AG20443 (cell line): ENCODE results near the gene APBB3.

ENCODE experiments used
- DNase-seq: peaks from one replicate; pipeline ENCODE4 v3.0.0; 2012; ENCODE audit warnings: low spot score, mixed read lengths

APBB3 gene

GRCh38 chr5:140575309-140575708 is 10.9 kb upstream of the APBB3 start:
- peak; percentile 67 for DNase-seq

- DNase-seq: no peak
Observed at GRCh38 chr5:140574165-140574564, 9.8 kb upstream of the APBB3 start.

- no peak for DNase-seq
Observed at GRCh38 chr5:140573683-140574082, 9.3 kb upstream of the APBB3 start.

- DNase-seq: peak; percentile 45
Observed at GRCh38 chr5:140571105-140571504, 6.7 kb upstream of the APBB3 start.

GRCh38 chr5:140570488-140570887 is 6.1 kb upstream of the APBB3 start:
- no peak for DNase-seq

GRCh38 chr5:140570058-140570457 is 5.7 kb upstream of the APBB3 start:
- no peak for DNase-seq

- no peak for DNase-seq
Observed at GRCh38 chr5:140569197-140569596, 4.8 kb upstream of the APBB3 start.

- no peak for DNase-seq
Observed at GRCh38 chr5:140568443-140569063, 4.2 kb upstream of the APBB3 start.

GRCh38 chr5:140567871-140568270 is 3.5 kb upstream of the APBB3 start:
- DNase-seq: no peak

GRCh38 chr5:140567136-140567818 is 2.9 kb upstream of the APBB3 start:
- DNase-seq: no peak

GRCh38 chr5:140566665-140567064 is 2.3 kb upstream of the APBB3 start:
- no peak for DNase-seq

GRCh38 chr5:140565780-140566095 is 1.3 kb upstream of the APBB3 start:
- no peak for DNase-seq

- no peak for DNase-seq
Observed at GRCh38 chr5:140565024-140565779, 804 bp upstream of the APBB3 start.

GRCh38 chr5:140563596-140563995 is 802 bp downstream of the APBB3 start:
- DNase-seq: no peak

- no peak for DNase-seq
Observed at GRCh38 chr5:140561753-140562523, 2.5 kb downstream of the APBB3 start.

GRCh38 chr5:140560227-140560626 is 4.2 kb downstream of the APBB3 start:
- no peak for DNase-seq

GRCh38 chr5:140558542-140558941 is 5.9 kb downstream of the APBB3 start:
- DNase-seq: no peak

GRCh38 chr5:140557965-140558364 is 6.4 kb downstream of the APBB3 start:
- no peak for DNase-seq

- peak; percentile 95 for DNase-seq
Observed at GRCh38 chr5:140557136-140557805, 7.1 kb downstream of the APBB3 start, which contains the start of gene SRA1. TSS of gene SRA1 (minus strand) at chr5:140557473. CDS start at chr5:140557452, 21 bp downstream.

GRCh38 chr5:140556438-140556837 is 8.0 kb downstream of the APBB3 start:
- no peak for DNase-seq

GRCh38 chr5:140555747-140556312 is 8.6 kb downstream of the APBB3 start:
- DNase-seq: no peak

GRCh38 chr5:140554454-140554853 is 9.9 kb downstream of the APBB3 start:
- peak; percentile 31 for DNase-seq
